ENCODE data around the gene SBF1.
A peak's percentile ranks its signal among the peaks of the same experiment; 100 is the strongest.

Gene SBF1

DNA sequence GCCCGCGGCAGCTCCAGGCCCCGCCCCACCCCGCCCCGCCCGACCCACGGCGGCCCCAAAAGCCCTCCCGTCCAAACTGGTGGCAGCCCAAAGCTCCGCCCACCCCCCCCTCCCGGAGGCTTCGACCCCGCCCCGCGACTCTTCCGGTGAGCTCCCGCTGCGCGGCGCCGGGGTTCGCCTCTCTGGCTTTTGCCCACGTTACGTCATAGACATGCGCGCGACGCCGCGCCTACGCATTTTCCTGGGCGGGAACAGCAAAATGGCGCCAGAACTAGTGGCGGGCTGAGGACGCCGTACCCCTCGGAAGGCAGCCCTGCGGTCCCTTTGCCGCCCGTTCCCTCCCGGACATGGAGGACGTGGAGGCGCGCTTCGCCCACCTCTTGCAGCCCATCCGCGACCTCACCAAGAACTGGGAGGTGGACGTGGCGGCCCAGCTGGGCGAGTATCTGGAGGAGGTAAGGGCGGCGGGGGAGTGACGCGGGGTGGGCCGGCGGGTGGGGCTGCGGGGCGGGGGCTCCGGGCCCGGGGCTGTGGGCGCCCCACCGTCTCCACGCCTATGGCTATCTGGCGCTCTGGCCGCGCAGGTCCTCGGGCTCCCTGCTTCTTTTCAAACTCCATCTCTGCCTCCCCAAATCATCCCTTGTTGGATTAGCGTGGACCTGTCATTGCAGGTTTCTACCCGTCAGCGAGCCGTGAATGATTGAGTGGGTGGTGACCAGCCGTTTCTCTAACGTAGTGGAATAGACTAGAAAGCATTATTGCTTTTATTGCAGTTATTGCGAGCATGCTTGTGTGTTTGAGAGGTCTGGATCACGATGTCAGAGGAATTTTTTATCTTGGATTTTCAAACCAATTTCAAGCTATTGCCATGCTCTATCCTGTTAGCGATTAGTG is 33.4 kb upstream of the SBF1 start, which contains the start of gene NCAPH2:
Gene NCAPH2 (plus strand): TSS at position 234 of the 894 bp plus-strand sequence. CDS start 114 bp downstream, at position 348.
- peak; percentile 90 for DNase-seq

DNA sequence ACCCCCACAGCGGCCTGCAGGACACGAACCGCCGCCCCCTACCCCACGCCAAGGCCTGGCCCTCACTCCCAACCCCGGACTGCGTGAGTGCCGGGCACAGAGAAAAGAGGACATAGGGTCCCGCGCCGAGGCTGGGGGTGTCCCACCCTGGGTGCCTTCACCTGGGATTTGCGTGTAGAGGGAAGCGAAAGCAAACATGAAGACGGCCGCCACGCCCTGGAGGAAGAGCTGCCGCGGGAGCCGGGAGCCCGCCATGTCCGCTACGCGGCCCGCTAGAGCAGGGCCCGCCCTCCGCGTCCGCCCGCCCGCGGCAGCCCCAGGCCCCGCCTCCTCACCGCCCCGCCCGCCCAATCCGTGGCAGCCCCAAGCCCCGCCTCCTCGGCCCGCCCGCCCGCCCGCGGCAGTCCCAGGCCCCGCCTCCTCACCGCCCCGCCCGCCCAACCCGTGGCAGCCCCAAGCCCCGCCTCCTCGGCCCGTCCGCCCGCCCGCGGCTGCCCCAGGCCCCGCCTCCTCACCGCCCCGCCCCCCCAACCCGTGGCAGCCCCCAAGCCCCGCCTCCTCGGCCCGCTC is 32.7 kb upstream of the SBF1 start, which contains the start of gene LMF2:
Gene LMF2 (minus strand): TSS at position 282 of the 570 bp plus-strand sequence. CDS start 27 bp downstream, at position 255.
- peak; percentile 85 for DNase-seq

DNA sequence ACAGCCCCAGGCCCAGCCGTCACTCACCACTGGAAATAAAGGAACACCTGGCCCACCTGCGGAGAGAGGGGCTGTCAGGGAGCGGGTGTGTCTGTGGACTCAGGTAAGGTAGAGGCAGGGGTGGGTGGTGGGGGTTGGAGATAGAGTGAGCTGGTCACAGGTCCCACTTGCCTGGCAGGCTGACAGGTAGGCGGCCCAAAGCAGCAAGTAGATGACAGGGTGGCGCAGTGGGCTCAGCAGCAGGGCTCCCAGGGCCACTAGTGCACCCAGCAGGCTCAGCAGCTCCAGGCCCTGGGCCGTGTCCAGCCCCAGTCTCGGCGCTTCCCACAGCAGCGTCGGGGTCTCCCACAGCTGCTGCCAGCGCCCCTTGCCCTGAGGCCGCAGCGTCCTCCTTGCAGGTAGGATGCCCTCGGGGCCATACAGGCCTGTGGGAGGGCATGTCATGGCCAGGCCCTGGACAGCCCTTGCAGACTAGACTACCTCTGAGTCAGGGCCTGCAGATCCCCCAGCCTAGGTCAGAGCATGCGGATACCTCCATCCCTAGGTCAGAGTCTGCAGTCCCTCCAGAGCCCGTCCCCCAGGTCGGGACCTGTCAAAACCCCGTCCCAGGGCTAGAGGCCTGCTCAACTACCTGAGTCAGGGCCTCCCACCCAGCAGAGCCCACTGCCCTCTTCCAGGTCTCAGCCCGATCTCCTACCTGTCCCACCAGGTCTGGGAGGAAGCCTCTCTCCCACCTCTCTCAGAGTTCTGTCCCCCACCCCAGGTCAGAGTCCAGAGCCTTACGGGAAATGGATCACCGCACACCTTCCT is 32.0 kb upstream of the SBF1 start:
- no peak for DNase-seq

DNA sequence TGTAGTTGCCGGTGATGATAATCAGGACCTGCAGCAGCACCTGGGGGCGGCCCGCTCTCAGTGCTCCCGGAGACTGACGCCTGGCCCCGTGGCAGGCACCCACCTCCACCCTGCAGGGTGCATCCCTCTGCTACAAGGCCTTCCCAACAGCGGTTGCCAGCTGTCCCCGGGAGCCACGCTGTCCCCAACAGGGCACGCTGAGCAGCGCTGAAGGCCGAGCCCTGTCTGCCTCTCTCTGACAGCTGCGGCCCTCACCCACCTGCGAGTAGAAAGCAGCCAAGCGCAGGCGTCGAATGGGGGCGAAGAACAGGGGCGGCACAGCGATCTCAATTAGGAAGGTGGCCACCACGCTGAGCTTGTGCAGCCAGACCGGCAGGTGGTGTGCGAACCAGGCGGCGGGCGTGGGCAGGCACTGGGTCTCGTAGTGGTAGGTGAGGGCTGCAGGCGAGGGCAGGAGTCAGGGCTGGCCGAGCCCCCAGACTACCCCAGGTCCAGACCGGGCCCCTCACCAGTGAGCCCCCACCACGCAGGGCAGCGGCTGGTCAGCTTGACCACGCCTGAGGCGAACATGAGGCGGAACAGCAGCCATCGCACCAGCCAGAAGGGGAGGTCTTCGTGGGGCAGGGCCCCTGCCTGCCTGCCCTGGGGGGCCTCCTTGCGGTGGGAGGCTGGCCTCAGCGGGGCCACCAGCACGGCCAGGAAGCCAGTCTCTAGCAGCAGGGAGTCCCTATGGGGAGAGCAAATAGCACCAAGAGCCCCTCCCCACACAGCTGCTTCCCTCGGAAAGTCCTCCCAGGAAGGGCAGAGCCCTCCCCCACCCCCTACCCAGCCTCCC is 31.2 kb upstream of the SBF1 start:
- no peak for DNase-seq

- DNase-seq, result no peak
These were observed 30.5 kb upstream of the SBF1 start for GRCh38 chr22:50505276-50505775.

DNA sequence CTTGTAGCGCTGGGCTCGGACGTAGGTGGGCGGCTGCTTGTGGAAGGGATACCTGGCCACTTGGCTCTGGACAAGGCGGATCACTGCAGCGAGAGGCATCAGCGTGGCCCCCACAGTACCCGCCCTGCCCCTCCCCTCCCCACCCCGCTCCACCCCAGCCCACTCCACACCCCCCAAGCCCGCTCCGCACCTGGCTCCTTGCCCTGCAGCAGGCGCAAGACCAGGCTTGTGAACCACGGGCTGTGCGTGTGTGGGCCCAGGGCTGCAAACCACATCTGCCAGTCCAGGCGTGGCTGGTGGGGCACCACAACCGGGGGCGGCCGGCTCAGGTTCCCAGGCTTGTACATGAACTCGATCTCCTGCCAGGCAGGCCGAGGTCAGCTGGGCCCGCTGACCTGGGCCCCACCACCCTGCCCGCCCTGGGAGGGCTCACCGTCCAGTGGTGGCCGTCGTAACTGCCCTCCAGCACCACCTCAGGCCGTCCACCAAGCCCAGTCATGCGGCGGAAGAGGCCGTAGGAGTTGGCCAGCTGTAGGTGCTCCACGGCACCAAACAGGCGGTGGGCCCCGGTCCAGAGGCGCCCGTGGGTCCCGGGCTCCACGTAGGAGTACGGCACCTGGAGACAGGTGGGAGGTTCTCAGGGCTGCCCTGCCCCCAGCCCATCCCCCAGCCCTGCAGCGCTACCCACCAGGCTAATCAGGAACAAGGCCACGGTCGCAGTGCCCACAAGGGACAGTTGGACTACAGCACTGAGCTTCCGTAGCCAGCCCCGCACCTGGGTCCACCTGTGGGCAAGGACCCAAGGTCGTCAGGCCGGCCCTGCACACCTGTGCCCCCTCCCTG is 29.8 kb upstream of the SBF1 start:
- DNase-seq, result no peak

GRCh38 chr22:50503475-50504145 is 28.8 kb upstream of the SBF1 start:
- DNase-seq, result no peak

- DNase-seq, result no peak
These were observed 28.0 kb upstream of the SBF1 start for GRCh38 chr22:50502628-50503474.

- DNase-seq, result no peak
These were observed 27.3 kb upstream of the SBF1 start for GRCh38 chr22:50502096-50502495.

DNA sequence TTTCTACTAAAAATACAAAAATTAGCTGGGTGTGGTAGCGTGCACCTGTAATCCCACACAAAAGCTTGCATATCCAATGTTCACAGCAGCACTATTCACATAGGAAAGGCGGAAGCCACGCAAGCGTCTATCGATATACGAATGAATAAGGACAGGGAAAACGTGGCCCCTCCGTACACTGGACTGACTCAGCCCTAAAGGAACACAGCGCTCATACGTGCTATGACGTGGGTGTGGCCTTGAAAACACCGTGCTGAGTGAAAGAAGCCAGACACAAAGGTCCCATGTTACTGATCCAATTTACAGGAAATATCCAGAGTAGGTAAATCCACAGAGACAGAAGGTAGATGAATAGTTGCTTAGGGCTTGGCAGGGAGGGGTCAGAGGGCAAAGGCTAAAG is 25.6 kb upstream of the SBF1 start:
- DNase-seq, result no peak

DNA sequence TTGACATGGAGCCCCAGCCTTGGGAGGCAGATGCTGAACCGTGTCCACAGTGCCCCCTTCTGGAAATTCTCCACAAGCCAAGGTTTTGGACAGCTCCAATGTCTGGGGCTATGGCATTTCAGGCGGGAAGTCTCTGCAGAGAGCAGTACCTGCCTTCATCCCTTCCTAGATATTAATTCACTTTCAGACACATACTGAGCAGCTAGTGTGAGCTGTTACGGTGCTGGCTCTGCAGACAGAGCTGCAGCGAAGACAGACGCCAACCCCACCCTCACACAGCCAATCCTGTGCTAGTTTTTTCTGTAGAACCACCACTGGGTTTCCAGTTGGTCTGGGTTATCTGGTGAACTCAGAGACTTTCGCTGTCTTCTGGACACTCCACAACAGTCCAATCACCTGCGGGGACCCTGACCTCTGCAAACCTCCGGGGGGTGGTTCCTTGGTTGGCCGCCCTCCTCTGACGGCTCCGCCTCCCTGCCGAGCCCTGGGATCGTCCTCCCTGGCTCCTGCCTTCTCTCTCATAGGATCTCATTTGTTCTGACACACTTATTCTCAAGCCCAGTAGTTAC is 23.6 kb upstream of the SBF1 start:
- DNase-seq, result peak; percentile 53

- no peak for DNase-seq
These were observed 22.3 kb upstream of the SBF1 start for GRCh38 chr22:50497093-50497492.

DNA sequence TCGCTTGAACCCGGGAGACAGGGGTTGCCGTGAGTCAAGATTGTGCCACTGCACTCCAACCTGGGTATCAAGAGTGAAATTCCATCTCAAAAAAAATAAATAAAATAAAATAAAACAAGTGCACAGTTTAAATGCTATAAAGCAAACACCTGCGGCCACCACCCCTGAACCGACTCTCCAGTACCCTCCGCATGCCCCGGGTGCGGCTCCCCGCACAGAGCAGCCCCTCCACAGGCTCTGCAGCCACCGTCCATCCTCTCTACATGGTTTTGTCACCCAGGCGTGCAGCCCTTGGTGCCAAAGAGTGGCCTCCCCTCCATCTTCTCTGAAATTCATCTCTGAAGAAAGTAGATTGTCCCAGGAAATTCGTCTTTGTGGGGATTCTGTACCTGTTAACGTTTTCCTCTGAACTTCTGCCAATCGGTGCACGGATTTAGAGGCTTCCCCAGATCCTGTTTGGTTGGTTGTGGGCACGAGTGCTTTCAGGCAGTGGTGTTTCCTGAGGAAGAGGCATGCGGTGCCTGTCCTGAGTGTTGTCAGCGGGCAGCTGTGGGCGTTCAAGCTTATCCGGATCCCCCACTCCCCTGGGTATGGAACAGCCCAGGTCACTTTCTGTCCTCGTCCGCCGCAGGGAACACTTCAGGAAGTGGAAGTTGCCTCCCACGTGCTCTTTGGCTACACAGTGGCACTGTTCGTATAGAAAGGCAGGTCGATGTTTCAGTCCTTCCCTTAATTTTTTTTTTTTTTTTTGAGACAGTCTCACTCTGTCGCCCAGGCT is 15.9 kb upstream of the SBF1 start:
- DNase-seq, result no peak

DNA sequence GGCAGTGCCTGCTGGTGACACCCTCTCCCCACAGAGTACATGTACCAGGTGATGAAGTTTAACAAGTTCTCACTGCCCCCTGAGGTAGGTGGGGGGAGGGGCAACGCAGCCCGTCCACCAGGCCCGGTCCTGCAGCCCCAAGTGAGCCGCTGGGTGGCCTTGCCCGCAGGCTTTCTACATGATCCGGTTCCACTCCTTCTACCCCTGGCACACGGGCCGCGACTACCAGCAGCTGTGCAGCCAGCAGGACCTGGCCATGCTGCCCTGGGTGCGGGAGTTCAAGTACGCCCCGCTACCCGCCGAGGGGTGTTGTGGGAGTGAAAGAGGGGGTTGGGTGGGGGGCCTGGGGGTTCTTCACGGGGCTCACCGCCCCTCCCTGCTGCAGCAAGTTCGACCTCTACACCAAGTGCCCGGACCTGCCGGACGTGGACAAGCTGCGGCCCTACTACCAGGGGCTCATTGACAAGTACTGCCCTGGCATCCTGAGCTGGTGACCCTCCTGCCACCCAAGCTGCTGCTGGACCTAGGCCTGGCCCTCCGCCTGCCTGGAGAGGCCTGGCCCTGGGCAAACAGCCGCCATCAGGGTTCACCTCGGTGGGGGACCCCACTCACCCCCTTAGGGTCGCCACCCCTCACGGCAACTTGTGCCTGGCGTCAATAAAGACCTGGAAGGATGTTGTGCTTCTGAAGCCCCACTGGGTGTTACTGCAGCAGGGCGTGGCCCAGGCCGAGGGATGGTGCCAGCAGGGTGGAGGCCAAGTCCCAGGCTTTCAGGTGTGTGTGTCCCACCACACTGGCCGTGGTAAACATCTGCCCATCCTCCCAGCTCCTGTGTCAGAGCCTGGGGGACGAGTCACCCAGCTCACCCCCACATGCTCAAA is 14.8 kb upstream of the SBF1 start:
- no peak for DNase-seq

DNA sequence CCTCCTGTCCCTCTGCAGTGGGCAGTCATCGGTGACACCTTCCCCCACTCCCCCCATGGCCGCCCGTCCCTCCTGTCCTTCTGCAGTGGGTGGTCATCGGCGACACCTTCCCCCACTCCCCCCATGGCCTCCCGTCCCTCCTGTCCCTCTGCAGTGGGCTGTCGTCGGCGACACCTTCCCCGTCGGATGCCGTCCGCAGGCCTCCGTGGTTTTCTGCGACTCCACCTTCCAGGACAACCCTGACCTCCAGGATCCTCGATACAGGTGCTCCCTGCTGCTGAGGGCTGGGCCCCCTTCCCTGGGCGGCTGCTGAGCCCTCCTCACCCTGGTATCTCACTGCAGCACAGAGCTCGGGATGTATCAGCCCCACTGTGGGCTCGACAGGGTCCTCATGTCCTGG is 14.1 kb upstream of the SBF1 start:
- DNase-seq, result no peak

DNA sequence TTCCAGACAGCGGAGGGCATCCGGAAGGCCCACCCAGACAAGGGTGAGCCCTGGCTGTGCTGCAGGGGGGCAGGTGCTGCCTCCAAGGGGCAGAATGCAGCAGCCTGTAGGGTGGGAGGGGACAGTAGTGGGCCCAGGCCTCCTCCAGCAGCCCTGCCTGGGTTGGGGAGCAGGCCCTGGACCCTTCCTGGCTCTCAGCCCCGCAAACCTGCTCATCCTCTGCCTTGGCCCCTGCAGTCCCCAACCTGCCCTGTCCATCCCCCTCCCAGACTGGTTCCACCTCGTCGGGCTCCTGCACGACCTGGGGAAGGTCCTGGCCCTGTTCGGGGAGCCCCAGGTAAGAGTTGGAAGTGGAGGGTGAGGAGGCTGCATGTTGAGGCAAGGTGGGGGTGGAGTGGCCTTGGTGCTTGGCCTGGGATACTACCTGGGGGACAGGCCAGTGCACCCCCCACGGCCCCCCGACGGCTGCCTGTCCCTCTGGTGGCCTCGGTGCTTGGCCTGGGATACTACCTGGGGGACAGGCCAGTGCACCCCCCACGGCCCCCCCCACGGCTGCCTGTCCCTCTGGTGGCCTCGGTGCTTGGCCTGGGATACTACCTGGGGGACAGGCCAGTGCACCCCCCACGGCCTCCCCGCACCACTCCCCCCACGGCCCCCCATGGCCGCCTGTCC is 13.3 kb upstream of the SBF1 start:
- no peak for DNase-seq
